Measurements from ENCODE around the gene BACH2.
"Not testable (repeated sequence)": the region's sequence is repeated elsewhere in the genome, so short reads cannot be mapped to it uniquely, and the experiment has no call there.

DNA sequence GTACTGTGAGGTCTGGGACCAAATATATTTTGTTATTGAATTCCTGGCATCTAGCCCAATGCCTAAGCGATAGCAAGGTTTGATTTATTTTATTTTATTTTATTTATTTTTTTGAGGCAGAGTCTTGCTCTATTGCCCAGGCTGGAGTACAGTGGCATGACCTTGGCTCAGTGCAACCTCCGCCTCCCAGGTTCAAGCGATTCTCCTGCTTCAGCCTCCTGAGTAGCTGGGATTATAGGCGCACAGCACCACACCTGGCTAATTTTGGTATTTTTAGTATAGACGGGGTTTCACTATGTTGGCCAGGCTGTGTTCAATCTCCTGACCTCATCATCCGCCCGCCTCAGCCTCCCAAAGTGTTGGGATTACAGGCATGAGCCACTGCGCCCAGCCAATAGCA lies 404.1 kb downstream of the BACH2 start:
- TF ChIP-seq, protein P1, sequence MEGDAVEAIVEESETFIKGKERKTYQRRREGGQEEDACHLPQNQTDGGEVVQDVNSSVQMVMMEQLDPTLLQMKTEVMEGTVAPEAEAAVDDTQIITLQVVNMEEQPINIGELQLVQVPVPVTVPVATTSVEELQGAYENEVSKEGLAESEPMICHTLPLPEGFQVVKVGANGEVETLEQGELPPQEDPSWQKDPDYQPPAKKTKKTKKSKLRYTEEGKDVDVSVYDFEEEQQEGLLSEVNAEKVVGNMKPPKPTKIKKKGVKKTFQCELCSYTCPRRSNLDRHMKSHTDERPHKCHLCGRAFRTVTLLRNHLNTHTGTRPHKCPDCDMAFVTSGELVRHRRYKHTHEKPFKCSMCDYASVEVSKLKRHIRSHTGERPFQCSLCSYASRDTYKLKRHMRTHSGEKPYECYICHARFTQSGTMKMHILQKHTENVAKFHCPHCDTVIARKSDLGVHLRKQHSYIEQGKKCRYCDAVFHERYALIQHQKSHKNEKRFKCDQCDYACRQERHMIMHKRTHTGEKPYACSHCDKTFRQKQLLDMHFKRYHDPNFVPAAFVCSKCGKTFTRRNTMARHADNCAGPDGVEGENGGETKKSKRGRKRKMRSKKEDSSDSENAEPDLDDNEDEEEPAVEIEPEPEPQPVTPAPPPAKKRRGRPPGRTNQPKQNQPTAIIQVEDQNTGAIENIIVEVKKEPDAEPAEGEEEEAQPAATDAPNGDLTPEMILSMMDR (IDR thresholded peaks at IDR 0.05): not testable (repeated sequence)
- not testable (repeated sequence) for TF ChIP-seq POLR2A, EP300 (IDR thresholded peaks at IDR 0.05)

All from upper lobe of left lung (tissue), 4 donors.